Right renal pelvis (tissue), 4 donors: ENCODE results near the gene SCT. TPM values are rescaled to one million over a fixed set of nuclear protein-coding genes. Genes with fewer than 3 reads are reported as not detected.
"Not testable (repeated sequence)": the region's sequence is repeated elsewhere in the genome, so short reads cannot be mapped to it uniquely, and the experiment has no call there.

ENCODE experiments used
- DNase-seq, 4 donors: peaks; one replicate each; pipeline ENCODE4 v3.0.0-alpha.2; 2013; ENCODE audit warnings: low read depth in 4 of 4, low spot score in 3 of 4, missing footprints in 1 of 4
- polyA plus RNA-seq, 4 donors: library from polyadenylated mRNA; unstranded; fragments of 120-200 nt; gene quantifications; one replicate each; pipeline ENCODE4 v1.2.1, GENCODE V29; 2013; ENCODE audit not compliant: insufficient read length in 4 of 4

SCT gene
- polyA plus RNA-seq, result 1 to 10 TPM; 1.2 to 3.5 (median 1.9) TPM

GRCh38 chr11:626475-627307, at the start of gene SCT:
SCT (minus strand) TSS chr11:627181; CDS start chr11:627143, 38 bp downstream.
- no peak for DNase-seq

- no peak for DNase-seq
These were observed 47.4 kb upstream of the SCT start for GRCh38 chr11:674406-674805.

GRCh38 chr11:673866-674265, 46.9 kb upstream of the SCT start:
- DNase-seq, result no peak

GRCh38 chr11:665704-666281, 38.8 kb upstream of the SCT start:
- no peak for DNase-seq

- peak; percentile 19 to 47 (median 30) for DNase-seq
These were observed 38.2 kb upstream of the SCT start for GRCh38 chr11:665062-665703.

GRCh38 chr11:662689-663274, 35.8 kb upstream of the SCT start:
- no peak for DNase-seq

GRCh38 chr11:660681-661444, 33.9 kb upstream of the SCT start:
- DNase-seq, result no peak

GRCh38 chr11:660281-660680, 33.3 kb upstream of the SCT start:
- no peak for DNase-seq

GRCh38 chr11:659532-660085, 32.6 kb upstream of the SCT start:
- DNase-seq, result no peak

- no peak for DNase-seq
These were observed 30.7 kb upstream of the SCT start for GRCh38 chr11:657691-658126.

GRCh38 chr11:656866-657265, 29.9 kb upstream of the SCT start:
- DNase-seq, result no peak

GRCh38 chr11:656426-656825, 29.4 kb upstream of the SCT start:
- DNase-seq, result no peak

- DNase-seq, result no peak
These were observed 28.2 kb upstream of the SCT start for GRCh38 chr11:655036-655726.

- DNase-seq, result not testable (repeated sequence)
These were observed 27.5 kb upstream of the SCT start for GRCh38 chr11:654444-654843.

GRCh38 chr11:653837-654236, 26.9 kb upstream of the SCT start:
- no peak for DNase-seq

GRCh38 chr11:653136-653535, 26.2 kb upstream of the SCT start:
- not testable (repeated sequence) for DNase-seq

GRCh38 chr11:650482-650881, 23.5 kb upstream of the SCT start:
- no peak for DNase-seq

GRCh38 chr11:647672-648158, 20.7 kb upstream of the SCT start:
- DNase-seq, result not testable (repeated sequence)

GRCh38 chr11:646214-646613, 19.2 kb upstream of the SCT start:
- no peak for DNase-seq
